Measurements from ENCODE around the gene LMNB1. TPM values are rescaled to one million over a fixed set of nuclear protein-coding genes. Genes with fewer than 3 reads are reported as not detected.
"Not testable (repeated sequence)": the region's sequence is repeated elsewhere in the genome, so short reads cannot be mapped to it uniquely, and the experiment has no call there.

Gene LMNB1
- total RNA-seq: 10 to 100 TPM; 12.7 to 15.9 TPM

GRCh38 chr5:126776499-126777256 is at the start of gene LMNB1:
LMNB1 (plus strand) TSS chr5:126777136; CDS start chr5:126777509, 373 bp downstream.
- Histone ChIP-seq H3K4me1 (ENCODE audit: control insufficient read depth in 1 of 2, low read depth in 2 of 2) (peaks cover 11 to 16% of the 10 kb centered on the region in 2 donors), H3K4me3 (peak within 1 kb of the TSS; percentile 80), H3K9me3 (no peaks in the 10 kb centered on the region), H3K27me3 (replicated peaks; ENCODE audit: insufficient read depth) (no peaks in the 10 kb centered on the region), H3K27ac (peak within 1 kb of the TSS; percentile 81 to 82), H3K36me3 (no peaks in the 10 kb centered on the region)
- ATAC-seq (ENCODE audit: insufficient number of reproducible peaks, low FRiP score, low read depth) (peak; percentile 86), DNase-seq (ENCODE audit: low spot score) (peak; percentile 76)
- peak; percentile 18 for TF ChIP-seq CTCF (IDR thresholded peaks at IDR 0.05)

GRCh38 chr5:126732716-126733115 is 44.2 kb upstream of the LMNB1 start:
- no peaks in the 10 kb centered on the region for H3K4me1 ChIP-seq (ENCODE audit: control insufficient read depth in 1 of 2, low read depth in 2 of 2)
- no peaks in the 10 kb centered on the region for H3K9me3 ChIP-seq
- ATAC-seq (ENCODE audit: insufficient number of reproducible peaks, low FRiP score, low read depth) (no peak), DNase-seq (ENCODE audit: low spot score) (no peak)
- no peak overlapping the region for H3K4me3 ChIP-seq
- no peaks in the 10 kb centered on the region for H3K27me3 ChIP-seq (replicated peaks; ENCODE audit: insufficient read depth)
- no peaks in the 10 kb centered on the region for H3K36me3 ChIP-seq
- H3K27ac ChIP-seq: no peak overlapping the region
- TF ChIP-seq CTCF (IDR thresholded peaks at IDR 0.05): no peak

GRCh38 chr5:126734573-126734972 is 42.4 kb upstream of the LMNB1 start:
- H3K36me3 ChIP-seq; H3K27ac ChIP-seq; H3K4me3 ChIP-seq; ATAC-seq (ENCODE audit: insufficient number of reproducible peaks, low FRiP score, low read depth); DNase-seq (ENCODE audit: low spot score); H3K9me3 ChIP-seq; H3K27me3 ChIP-seq (replicated peaks; ENCODE audit: insufficient read depth); H3K4me1 ChIP-seq (ENCODE audit: control insufficient read depth in 1 of 2, low read depth in 2 of 2): not testable (repeated sequence)

GRCh38 chr5:126736141-126736540 is 40.8 kb upstream of the LMNB1 start:
- ATAC-seq (ENCODE audit: insufficient number of reproducible peaks, low FRiP score, low read depth): no peak
- H3K4me1 ChIP-seq (ENCODE audit: control insufficient read depth in 1 of 2, low read depth in 2 of 2): no peaks in the 10 kb centered on the region
- H3K36me3 ChIP-seq: no peaks in the 10 kb centered on the region
- no peaks in the 10 kb centered on the region for H3K9me3 ChIP-seq
- TF ChIP-seq CTCF (IDR thresholded peaks at IDR 0.05): no peak
- no peak overlapping the region for H3K27ac ChIP-seq
- no peaks in the 10 kb centered on the region for H3K27me3 ChIP-seq (replicated peaks; ENCODE audit: insufficient read depth)
- DNase-seq (ENCODE audit: low spot score): no peak
- H3K4me3 ChIP-seq: no peak overlapping the region

- no peak for TF ChIP-seq CTCF (IDR thresholded peaks at IDR 0.05)
These were observed 35.6 kb upstream of the LMNB1 start for GRCh38 chr5:126741361-126741760.

More at GRCh38 chr5:126741361-126741760, 35.6 kb upstream of the LMNB1 start:
- H3K9me3 ChIP-seq: no peaks in the 10 kb centered on the region
- ATAC-seq (ENCODE audit: insufficient number of reproducible peaks, low FRiP score, low read depth): no peak
- no peaks in the 10 kb centered on the region for H3K27me3 ChIP-seq (replicated peaks; ENCODE audit: insufficient read depth)
- no peaks in the 10 kb centered on the region for H3K4me1 ChIP-seq (ENCODE audit: control insufficient read depth in 1 of 2, low read depth in 2 of 2)
- DNase-seq (ENCODE audit: low spot score): no peak
- H3K4me3 ChIP-seq: no peak overlapping the region
- H3K27ac ChIP-seq: no peak overlapping the region
- no peaks in the 10 kb centered on the region for H3K36me3 ChIP-seq

All from thoracic aorta (tissue), 2 donors.